ENCODE results near the gene RSL1D1.

GRCh38 chr16:11792410-11793241 is 58.7 kb downstream of the RSL1D1 start:
- TF ChIP-seq CTCF (IDR thresholded peaks at IDR 0.05) (no peak), POLR2A (IDR thresholded peaks at IDR 0.05) (no peak)

Data from suprapubic skin (tissue), 3 donors.